HepG2 (cell line): ENCODE data around the gene SURF6. TPM values are rescaled to one million over a fixed set of nuclear protein-coding genes. Genes with fewer than 3 reads are reported as not detected.

Experiments used
- LBX2 ChIP-seq: sonication (generic); formaldehyde crosslinking; IDR thresholded peaks from 2 replicates; pipeline ENCODE4 v1.5.0; 2020; ENCODE audit warnings: missing genetic modification reagents, mild to moderate bottlenecking, borderline replicate concordance
- MIER3 ChIP-seq: IDR thresholded peaks from 2 replicates; pipeline ENCODE4 v1.6.1; 2016; ENCODE audit warnings: missing compliant biosample characterization, borderline replicate concordance
- MLXIP ChIP-seq: sonication (generic); formaldehyde crosslinking; IDR thresholded peaks from 2 replicates; pipeline ENCODE4 v1.9.0; 2021; ENCODE audit warnings: missing genetic modification reagents, borderline replicate concordance
- MTA1 ChIP-seq: sonication (generic); formaldehyde crosslinking; IDR thresholded peaks from 2 replicates; pipeline ENCODE4 v1.4.0; 2020; ENCODE audit warnings: missing genetic modification reagents, mild to moderate bottlenecking, borderline replicate concordance
- MXD4 ChIP-seq: IDR thresholded peaks from 2 replicates; pipeline ENCODE4 v1.6.1; 2016; ENCODE audit warnings: mild to moderate bottlenecking, missing biosample characterization, missing genetic modification reagents
- PAWR ChIP-seq: sonication (generic); formaldehyde crosslinking; IDR thresholded peaks from 2 replicates; pipeline ENCODE4 v1.4.0; 2020; ENCODE audit warnings: missing genetic modification reagents, mild to moderate bottlenecking, borderline replicate concordance
- SAFB2 ChIP-seq: sonication (generic); formaldehyde crosslinking; IDR thresholded peaks from 2 replicates; pipeline ENCODE4 v1.5.1; 2020; ENCODE audit warnings: missing genetic modification reagents, low read depth, mild to moderate bottlenecking, borderline replicate concordance
- SAP130 ChIP-seq: IDR thresholded peaks from 2 replicates; pipeline ENCODE4 v1.6.1; 2016; ENCODE audit warnings: low read depth
- ZNF20 ChIP-seq: sonication (generic); formaldehyde crosslinking; IDR thresholded peaks from 2 replicates; pipeline ENCODE4 v1.4.0; 2020; ENCODE audit warnings: mild to moderate bottlenecking, moderate library complexity, missing genetic modification reagents
- ZNF232 ChIP-seq: sonication (generic); formaldehyde crosslinking; IDR thresholded peaks from 2 replicates; pipeline ENCODE4 v1.4.0; 2020; ENCODE audit warnings: missing genetic modification reagents, borderline replicate concordance
- ZNF580 ChIP-seq: IDR thresholded peaks from 2 replicates; pipeline ENCODE4 v1.6.1; 2016; ENCODE audit warnings: low read depth, borderline replicate concordance
- ZNF768 ChIP-seq: sonication (generic); formaldehyde crosslinking; IDR thresholded peaks from 2 replicates; pipeline ENCODE4 v1.4.0; 2020; ENCODE audit warnings: missing genetic modification reagents
- polyA plus RNA-seq, 8 experiments: library from polyadenylated mRNA; depleted of rRNA in 3 of 8; stranded (reverse) in 7 of 8; unstranded in 1 of 8; fragments of >200 nt; fragmentation: Illumina TruSeq in 4 of 8; extraction: Trizol in 4 of 8; gene quantifications; 2 replicates each; pipeline versions ENCODE4 v1.2.1 to v1.2.3, GENCODE V29; 2011 to 2016; ENCODE audit warnings: low read depth in 4 of 8, missing spikeins in 1 of 8, mixed read lengths in 1 of 8; ENCODE audit not compliant: insufficient read depth in 1 of 8
- total RNA-seq, 5 experiments: library from RNA; depleted of rRNA; stranded (reverse); fragments of >200 nt; fragmentation: Illumina TruSeq; extraction: Trizol; gene quantifications; 2 replicates each; pipeline ENCODE4 v1.2.3, GENCODE V29; 2016; ENCODE audit warnings: low read depth in 1 of 5
- TF ChIP-seq, protein P1 (sequence below): sonication (generic); formaldehyde crosslinking; IDR thresholded peaks from 2 replicates; pipeline ENCODE4 v1.5.0; 2020; ENCODE audit warnings: mild to moderate bottlenecking, missing genetic modification reagents, borderline replicate concordance

SURF6 gene
- total and polyA plus RNA-seq, 2 of the 13 experiments (the other 11 are each of a cell fraction or from before 2014, with no cell fraction given), result 5.9 to 14.7 TPM

DNA sequence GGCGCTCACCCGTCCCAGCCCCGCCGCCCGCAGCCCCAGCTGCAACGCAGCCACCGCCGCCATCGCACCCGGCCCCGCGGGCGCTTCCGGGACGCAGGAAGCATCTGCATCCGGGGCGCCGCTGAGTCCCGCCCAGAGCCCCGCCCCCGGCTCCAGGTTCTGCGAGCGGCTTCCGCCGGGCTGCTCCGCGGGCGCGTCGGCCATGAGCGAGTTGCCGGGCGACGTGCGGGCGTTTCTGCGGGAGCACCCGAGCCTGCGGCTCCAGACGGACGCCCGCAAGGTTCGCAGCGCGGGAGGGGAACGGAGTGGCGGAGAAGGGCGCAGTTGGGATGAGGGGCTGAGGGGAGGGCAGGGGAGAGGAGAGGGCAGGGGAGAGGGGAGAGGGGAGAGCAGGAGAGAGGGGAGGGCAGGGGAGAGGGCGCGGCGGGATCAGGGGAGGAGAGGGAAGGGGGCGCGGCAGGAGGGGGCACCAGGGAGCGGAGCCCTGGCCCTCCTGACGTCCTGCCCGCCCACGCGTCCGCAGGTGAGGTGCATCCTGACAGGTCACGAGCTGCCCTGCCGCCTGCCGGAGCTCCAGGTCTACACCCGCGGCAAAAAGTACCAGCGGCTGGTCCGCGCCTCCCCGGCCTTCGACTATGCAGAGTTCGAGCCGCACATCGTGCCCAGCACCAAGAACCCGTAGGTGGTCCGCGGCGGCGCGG lies 20.6 kb upstream of the SURF6 start, which contains the start of the genes SURF1 and SURF2 (continued):
- TF ChIP-seq ZNF768, result no peak
- peak; percentile 89 for TF ChIP-seq SAP130 (CRISPR knock-in tag)
- no peak for TF ChIP-seq ZNF580 (CRISPR knock-in tag)
- TF ChIP-seq, protein P1, sequence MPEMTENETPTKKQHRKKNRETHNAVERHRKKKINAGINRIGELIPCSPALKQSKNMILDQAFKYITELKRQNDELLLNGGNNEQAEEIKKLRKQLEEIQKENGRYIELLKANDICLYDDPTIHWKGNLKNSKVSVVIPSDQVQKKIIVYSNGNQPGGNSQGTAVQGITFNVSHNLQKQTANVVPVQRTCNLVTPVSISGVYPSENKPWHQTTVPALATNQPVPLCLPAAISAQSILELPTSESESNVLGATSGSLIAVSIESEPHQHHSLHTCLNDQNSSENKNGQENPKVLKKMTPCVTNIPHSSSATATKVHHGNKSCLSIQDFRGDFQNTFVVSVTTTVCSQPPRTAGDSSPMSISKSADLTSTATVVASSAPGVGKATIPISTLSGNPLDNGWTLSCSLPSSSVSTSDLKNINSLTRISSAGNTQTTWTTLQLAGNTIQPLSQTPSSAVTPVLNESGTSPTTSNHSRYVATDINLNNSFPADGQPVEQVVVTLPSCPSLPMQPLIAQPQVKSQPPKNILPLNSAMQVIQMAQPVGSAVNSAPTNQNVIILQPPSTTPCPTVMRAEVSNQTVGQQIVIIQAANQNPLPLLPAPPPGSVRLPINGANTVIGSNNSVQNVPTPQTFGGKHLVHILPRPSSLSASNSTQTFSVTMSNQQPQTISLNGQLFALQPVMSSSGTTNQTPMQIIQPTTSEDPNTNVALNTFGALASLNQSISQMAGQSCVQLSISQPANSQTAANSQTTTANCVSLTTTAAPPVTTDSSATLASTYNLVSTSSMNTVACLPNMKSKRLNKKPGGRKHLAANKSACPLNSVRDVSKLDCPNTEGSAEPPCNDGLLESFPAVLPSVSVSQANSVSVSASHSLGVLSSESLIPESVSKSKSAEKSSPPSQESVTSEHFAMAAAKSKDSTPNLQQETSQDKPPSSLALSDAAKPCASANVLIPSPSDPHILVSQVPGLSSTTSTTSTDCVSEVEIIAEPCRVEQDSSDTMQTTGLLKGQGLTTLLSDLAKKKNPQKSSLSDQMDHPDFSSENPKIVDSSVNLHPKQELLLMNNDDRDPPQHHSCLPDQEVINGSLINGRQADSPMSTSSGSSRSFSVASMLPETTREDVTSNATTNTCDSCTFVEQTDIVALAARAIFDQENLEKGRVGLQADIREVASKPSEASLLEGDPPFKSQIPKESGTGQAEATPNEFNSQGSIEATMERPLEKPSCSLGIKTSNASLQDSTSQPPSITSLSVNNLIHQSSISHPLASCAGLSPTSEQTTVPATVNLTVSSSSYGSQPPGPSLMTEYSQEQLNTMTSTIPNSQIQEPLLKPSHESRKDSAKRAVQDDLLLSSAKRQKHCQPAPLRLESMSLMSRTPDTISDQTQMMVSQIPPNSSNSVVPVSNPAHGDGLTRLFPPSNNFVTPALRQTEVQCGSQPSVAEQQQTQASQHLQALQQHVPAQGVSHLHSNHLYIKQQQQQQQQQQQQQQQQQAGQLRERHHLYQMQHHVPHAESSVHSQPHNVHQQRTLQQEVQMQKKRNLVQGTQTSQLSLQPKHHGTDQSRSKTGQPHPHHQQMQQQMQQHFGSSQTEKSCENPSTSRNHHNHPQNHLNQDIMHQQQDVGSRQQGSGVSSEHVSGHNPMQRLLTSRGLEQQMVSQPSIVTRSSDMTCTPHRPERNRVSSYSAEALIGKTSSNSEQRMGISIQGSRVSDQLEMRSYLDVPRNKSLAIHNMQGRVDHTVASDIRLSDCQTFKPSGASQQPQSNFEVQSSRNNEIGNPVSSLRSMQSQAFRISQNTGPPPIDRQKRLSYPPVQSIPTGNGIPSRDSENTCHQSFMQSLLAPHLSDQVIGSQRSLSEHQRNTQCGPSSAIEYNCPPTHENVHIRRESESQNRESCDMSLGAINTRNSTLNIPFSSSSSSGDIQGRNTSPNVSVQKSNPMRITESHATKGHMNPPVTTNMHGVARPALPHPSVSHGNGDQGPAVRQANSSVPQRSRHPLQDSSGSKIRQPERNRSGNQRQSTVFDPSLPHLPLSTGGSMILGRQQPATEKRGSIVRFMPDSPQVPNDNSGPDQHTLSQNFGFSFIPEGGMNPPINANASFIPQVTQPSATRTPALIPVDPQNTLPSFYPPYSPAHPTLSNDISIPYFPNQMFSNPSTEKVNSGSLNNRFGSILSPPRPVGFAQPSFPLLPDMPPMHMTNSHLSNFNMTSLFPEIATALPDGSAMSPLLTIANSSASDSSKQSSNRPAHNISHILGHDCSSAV, result no peak
- TF ChIP-seq LBX2 (CRISPR knock-in tag), result no peak
- peak; percentile 81 for TF ChIP-seq MXD4
- no peak for TF ChIP-seq ZNF20
- peak; percentile 61; the same call in 1 of the 2 replicates for TF ChIP-seq MTA1
- TF ChIP-seq MLXIP (CRISPR knock-in tag), result no peak
- TF ChIP-seq MIER3 (CRISPR knock-in tag), result no peak
- no peak for TF ChIP-seq PAWR (CRISPR knock-in tag)
- TF ChIP-seq ZNF232, result peak; percentile 55; the same call in 1 of the 2 replicates
- TF ChIP-seq SAFB2 (CRISPR knock-in tag), result peak; percentile 53; the same call in 1 of the 2 replicates
